Neuron (in vitro differentiated cells): ENCODE data around the gene HNRNPH2.

Source experiments
- H2AFZ ChIP-seq: one replicate; pipeline ENCODE4 v1.6.1; 2013; ENCODE audit warnings: low read depth, mild to moderate bottlenecking, inconsistent platforms, low read length, moderate library complexity
- H3K27me3 ChIP-seq: one replicate; pipeline ENCODE4 v1.6.1; 2013; ENCODE audit warnings: low read length; ENCODE audit not compliant: insufficient read depth
- H3K36me3 ChIP-seq: one replicate; pipeline ENCODE4 v1.6.1; 2013; ENCODE audit warnings: low read length; ENCODE audit not compliant: insufficient read depth
- H3K4me1 ChIP-seq: one replicate; pipeline ENCODE4 v1.6.1; 2013; ENCODE audit warnings: low read length; ENCODE audit not compliant: insufficient read depth
- H3K4me3 ChIP-seq: 2 replicates; pipeline ENCODE4 v1.5.1; 2013; ENCODE audit warnings: mild to moderate bottlenecking, low read length, moderate library complexity
- H3K9me3 ChIP-seq: one replicate; pipeline ENCODE4 v1.6.1; 2013; ENCODE audit warnings: low read length

HNRNPH2 gene

GRCh38 chrX:101385795-101386541 is 22.1 kb upstream of the HNRNPH2 start, which contains the start of gene BTK:
Gene BTK, minus strand, starts transcription at chrX:101386191. Its CDS starts 10,907 bp downstream, at chrX:101375284.
- Histone ChIP-seq H2AFZ (no peak within 1 kb of the TSS), H3K36me3 (no peaks in the 10 kb centered on the region), H3K9me3 (no peaks in the 10 kb centered on the region), H3K4me3 (no peak within 1 kb of the TSS), H3K4me1 (peaks cover 5% of the 10 kb centered on the region), H3K27me3 (no peaks in the 10 kb centered on the region)

DNA sequence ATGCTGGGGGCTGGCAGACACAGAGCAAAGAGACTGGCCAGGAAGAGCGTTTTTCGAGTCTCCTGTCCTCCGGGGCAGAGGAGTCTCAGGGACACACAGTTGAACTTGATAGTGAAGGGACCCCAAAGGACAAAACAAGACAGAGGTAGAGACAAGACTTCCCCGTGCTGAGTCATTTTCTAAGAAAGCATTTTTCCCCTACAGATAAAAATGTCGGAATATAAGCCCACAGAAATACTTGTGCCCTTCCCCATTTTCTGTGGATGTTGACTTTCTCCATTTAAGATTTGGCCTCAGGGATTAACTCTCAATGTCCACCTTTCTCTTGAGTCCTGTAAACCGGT is 21.5 kb upstream of the HNRNPH2 start:
- no peak overlapping the region for H2AFZ ChIP-seq
- H3K4me3 ChIP-seq = no peak overlapping the region
- H3K9me3 ChIP-seq = no peaks in the 10 kb centered on the region
- H3K36me3 ChIP-seq = no peaks in the 10 kb centered on the region
- peaks cover 5% of the 10 kb centered on the region for H3K4me1 ChIP-seq
- no peaks in the 10 kb centered on the region for H3K27me3 ChIP-seq

GRCh38 chrX:101388604-101389003 is 19.4 kb upstream of the HNRNPH2 start:
- H3K4me1 ChIP-seq = peaks cover 12% of the 10 kb centered on the region
- H2AFZ ChIP-seq = no peak overlapping the region
- peaks cover 17% of the 10 kb centered on the region for H3K36me3 ChIP-seq
- H3K27me3 ChIP-seq = no peaks in the 10 kb centered on the region
- no peaks in the 10 kb centered on the region for H3K9me3 ChIP-seq
- H3K4me3 ChIP-seq = no peak overlapping the region

- H3K4me1 ChIP-seq = peaks cover 7% of the 10 kb centered on the region
- peaks cover 22% of the 10 kb centered on the region for H3K36me3 ChIP-seq
- H3K27me3 ChIP-seq = no peaks in the 10 kb centered on the region
- peak within 1 kb of the TSS; percentile 71 for H2AFZ ChIP-seq
- peak within 1 kb of the TSS; percentile 88 for H3K4me3 ChIP-seq
- H3K9me3 ChIP-seq = no peaks in the 10 kb centered on the region
Observed at GRCh38 chrX:101390664-101391525, 17.1 kb upstream of the HNRNPH2 start, which contains the start of gene RPL36A. Gene RPL36A, plus strand, starts transcription at chrX:101391011. Its CDS starts 33 bp downstream, at chrX:101391044.

DNA sequence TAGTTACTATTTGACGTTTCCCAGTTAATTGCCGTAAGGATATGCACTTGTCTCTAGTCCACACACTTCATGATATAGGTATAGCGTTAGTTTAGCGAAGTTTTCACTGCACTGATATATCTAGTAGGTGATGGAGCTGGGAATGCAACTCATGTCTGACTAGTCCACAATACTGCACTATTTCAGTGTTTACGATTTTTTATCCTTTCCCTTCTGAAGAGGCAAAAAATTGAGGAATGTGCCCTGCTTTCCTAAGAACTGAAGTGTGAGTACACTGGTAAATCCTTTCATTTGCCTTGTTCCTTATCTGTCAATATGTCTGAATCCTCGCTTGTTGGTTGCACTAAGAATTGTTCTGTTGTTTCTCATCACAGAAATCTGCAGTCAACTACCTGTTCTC is 16.2 kb upstream of the HNRNPH2 start:
- Histone ChIP-seq H3K4me3 (peak overlapping the region; percentile 88), H3K27me3 (no peaks in the 10 kb centered on the region), H3K36me3 (peaks cover 24% of the 10 kb centered on the region), H3K9me3 (no peaks in the 10 kb centered on the region), H2AFZ (no peak overlapping the region), H3K4me1 (peaks cover 7% of the 10 kb centered on the region)

DNA sequence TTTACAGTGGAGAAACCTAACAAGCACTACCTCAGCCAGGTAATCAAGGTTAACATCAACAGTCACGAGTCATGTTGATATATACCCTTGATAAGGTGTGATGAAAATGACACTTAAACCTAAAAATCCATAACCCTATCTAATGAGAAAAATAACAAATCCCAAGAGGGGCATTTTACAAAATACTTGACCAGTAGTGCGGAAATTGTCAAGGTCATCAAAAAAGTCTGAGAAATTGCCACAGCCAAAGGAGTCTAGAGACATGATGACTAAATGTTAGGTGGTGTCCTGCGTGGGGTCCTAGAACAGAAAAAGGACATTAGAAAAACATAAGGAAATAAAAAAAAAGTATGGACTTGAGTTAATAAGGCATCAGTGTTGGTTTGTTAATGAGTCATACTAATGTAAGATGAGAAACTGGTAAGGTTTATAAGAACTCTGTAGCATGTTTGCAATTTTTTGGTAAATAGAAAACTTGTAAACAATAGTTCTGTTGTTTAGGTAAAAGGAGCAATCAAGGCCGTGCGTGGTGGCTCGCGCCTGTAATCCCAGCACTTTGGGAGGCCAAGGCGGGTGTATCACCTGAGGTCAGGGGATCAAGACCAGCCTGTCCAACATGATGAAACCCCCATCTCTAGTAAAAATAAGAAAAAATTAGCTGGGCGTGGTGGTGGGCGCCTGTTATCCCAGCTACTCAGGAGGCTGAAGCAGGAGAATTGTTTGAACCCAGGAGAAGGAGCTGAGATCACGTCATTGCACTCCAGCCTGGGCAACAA is 14.3 kb upstream of the HNRNPH2 start:
- no peak overlapping the region for H3K4me3 ChIP-seq
- peaks cover 7% of the 10 kb centered on the region for H3K4me1 ChIP-seq
- no peaks in the 10 kb centered on the region for H3K9me3 ChIP-seq
- H2AFZ ChIP-seq = no peak overlapping the region
- no peaks in the 10 kb centered on the region for H3K27me3 ChIP-seq
- H3K36me3 ChIP-seq = peaks cover 24% of the 10 kb centered on the region

- Histone ChIP-seq H3K36me3 (peaks cover 24% of the 10 kb centered on the region), H3K4me1 (peaks cover 7% of the 10 kb centered on the region), H2AFZ (no peak overlapping the region), H3K27me3 (no peaks in the 10 kb centered on the region), H3K9me3 (no peaks in the 10 kb centered on the region), H3K4me3 (no peak overlapping the region)
Observed at GRCh38 chrX:101394372-101394771, 13.7 kb upstream of the HNRNPH2 start.

- Histone ChIP-seq H2AFZ (no peak overlapping the region), H3K4me3 (no peak overlapping the region), H3K4me1 (peaks cover 7% of the 10 kb centered on the region), H3K9me3 (no peaks in the 10 kb centered on the region), H3K27me3 (no peaks in the 10 kb centered on the region), H3K36me3 (peaks cover 30% of the 10 kb centered on the region)
Observed at GRCh38 chrX:101395789-101396188, 12.2 kb upstream of the HNRNPH2 start.

DNA sequence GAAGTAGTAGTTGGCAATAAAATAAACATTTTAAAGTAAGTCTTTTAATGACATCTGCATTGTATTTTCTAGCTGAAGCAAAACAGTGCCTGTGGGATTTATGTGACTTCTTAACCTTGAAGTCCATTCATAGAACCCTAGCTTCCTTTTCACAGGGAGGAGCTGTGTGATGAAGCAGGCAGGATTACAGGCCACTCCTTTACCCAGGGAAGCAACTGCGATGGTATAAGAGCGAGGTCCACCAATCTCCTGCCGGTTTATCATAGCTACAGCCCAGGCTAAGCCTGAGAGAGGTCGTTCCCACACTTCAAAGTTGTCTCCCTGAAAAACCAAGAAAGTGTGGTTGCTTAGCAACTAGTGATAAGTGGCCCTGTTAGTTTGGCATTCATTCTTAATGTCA is 10.2 kb upstream of the HNRNPH2 start:
- no peaks in the 10 kb centered on the region for H3K27me3 ChIP-seq
- no peak overlapping the region for H3K4me3 ChIP-seq
- H3K36me3 ChIP-seq = peaks cover 30% of the 10 kb centered on the region
- H3K9me3 ChIP-seq = no peaks in the 10 kb centered on the region
- no peak overlapping the region for H2AFZ ChIP-seq
- H3K4me1 ChIP-seq = no peaks in the 10 kb centered on the region

- no peak overlapping the region for H3K4me3 ChIP-seq
- H3K4me1 ChIP-seq = no peaks in the 10 kb centered on the region
- H3K36me3 ChIP-seq = peaks cover 23% of the 10 kb centered on the region
- H2AFZ ChIP-seq = no peak overlapping the region
- no peaks in the 10 kb centered on the region for H3K27me3 ChIP-seq
- no peaks in the 10 kb centered on the region for H3K9me3 ChIP-seq
Observed at GRCh38 chrX:101398694-101399093, 9.3 kb upstream of the HNRNPH2 start.

GRCh38 chrX:101399825-101400224 is 8.2 kb upstream of the HNRNPH2 start:
- H3K4me1 ChIP-seq = no peaks in the 10 kb centered on the region
- H3K4me3 ChIP-seq = no peak overlapping the region
- H3K27me3 ChIP-seq = no peaks in the 10 kb centered on the region
- H2AFZ ChIP-seq = no peak overlapping the region
- H3K36me3 ChIP-seq = peaks cover 21% of the 10 kb centered on the region
- no peaks in the 10 kb centered on the region for H3K9me3 ChIP-seq

DNA sequence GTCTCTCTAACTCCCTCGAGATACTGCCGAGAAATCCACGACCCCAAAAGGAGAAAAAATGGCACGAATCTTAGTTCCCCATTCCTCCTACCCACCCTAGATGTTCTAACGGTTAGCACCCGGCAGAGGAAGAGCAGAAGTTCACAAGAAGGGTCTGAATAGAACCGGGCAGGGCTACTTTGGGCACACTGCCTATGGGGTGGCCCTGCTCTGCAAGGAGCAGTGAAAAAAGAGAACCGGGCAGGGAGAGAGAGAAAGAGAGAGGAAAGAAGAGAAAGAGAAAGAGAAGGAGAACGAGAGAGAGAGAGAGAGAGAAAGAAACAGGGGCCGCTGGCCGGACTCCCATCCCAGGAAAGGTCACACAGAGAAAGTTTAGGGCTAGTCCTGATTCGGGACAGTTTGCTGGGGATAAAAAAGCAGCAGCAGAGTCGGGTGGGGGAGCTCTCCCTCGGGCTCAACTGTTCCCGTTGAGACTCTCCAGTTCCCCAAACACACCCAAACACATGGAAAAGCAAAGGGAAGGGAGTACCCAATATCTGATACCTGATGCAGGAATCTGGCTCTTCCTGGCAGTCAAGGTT is 765 bp upstream of the HNRNPH2 start:
- peaks cover 9% of the 10 kb centered on the region for H3K36me3 ChIP-seq
- no peaks in the 10 kb centered on the region for H3K27me3 ChIP-seq
- H2AFZ ChIP-seq = no peak overlapping the region
- H3K4me3 ChIP-seq = peak overlapping the region; percentile 82
- H3K9me3 ChIP-seq = no peaks in the 10 kb centered on the region
- peaks cover 7% of the 10 kb centered on the region for H3K4me1 ChIP-seq
